OCI-LY7 (cell line): Measurements from ENCODE around the gene GLIS1.

Experiments
- EZH2phosphoT487 ChIP-seq: fragments of 200-600 bp; sonication (generic); IDR thresholded peaks from 2 replicates; pipeline ENCODE4 v1.6.1; 2018; ENCODE audit warnings: low read depth, borderline replicate concordance, mild to moderate bottlenecking, mixed run types, antibody characterized with exemption, low read length, moderate library complexity, mixed read lengths
- TF ChIP-seq, protein P1 (sequence below): fragments of 200-600 bp; sonication (generic); conservative IDR thresholded peaks from 2 replicates; pipeline ENCODE4 v1.5.1; 2014; ENCODE audit warnings: mild to moderate bottlenecking, antibody characterized with exemption, low read length, moderate library complexity, mixed read lengths

DNA sequence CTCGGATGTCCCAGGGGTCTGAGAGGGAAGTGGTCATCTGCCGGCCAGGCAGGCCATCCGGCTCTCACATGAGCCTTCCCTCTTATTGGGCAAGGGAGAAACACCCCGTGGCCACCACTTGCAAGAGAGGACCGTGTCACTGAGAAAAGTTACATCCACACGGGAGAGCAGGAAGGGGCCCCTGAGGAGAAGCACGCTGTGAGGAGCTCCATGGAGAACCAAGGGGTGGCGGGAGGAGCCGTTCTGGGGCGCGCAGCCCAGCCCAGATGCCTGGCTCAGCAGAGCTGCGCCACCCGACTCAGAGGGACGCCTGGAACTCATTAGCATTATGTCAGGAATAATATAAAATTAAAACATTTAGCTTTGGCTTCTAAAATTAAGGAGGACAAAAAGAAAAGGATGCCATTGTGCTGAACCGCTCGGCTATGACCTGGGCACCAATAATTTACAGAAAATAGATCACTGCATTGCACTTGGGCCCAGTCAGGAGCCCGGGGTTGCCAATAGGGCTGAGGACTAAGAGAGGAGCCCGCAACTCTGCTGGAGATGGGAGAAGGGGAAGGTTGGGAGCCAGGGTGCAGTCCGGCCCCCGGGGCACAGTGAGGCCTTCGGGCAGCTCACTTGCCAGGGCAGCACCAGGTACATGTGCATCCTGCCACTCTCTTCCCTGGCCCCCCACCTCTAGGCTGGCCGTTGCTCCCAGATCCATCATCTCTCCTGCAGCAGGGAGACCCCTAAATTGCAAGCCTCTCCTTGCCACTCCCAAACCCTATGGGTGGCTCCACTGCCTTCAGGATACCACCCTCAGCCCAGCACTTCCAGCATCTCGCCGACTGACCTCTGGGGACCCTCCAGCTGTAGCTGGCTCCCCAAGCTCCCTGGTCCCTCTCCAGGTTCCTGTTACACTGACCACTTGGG, 194.9 kb downstream of the GLIS1 start:
- TF ChIP-seq, protein P1, sequence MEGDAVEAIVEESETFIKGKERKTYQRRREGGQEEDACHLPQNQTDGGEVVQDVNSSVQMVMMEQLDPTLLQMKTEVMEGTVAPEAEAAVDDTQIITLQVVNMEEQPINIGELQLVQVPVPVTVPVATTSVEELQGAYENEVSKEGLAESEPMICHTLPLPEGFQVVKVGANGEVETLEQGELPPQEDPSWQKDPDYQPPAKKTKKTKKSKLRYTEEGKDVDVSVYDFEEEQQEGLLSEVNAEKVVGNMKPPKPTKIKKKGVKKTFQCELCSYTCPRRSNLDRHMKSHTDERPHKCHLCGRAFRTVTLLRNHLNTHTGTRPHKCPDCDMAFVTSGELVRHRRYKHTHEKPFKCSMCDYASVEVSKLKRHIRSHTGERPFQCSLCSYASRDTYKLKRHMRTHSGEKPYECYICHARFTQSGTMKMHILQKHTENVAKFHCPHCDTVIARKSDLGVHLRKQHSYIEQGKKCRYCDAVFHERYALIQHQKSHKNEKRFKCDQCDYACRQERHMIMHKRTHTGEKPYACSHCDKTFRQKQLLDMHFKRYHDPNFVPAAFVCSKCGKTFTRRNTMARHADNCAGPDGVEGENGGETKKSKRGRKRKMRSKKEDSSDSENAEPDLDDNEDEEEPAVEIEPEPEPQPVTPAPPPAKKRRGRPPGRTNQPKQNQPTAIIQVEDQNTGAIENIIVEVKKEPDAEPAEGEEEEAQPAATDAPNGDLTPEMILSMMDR = no peak
- no peak for TF ChIP-seq EZH2phosphoT487
